AG09319 (cell line): Measurements from ENCODE around the gene E2F2.

Experiments used
- DNase-seq: peaks from one replicate; pipeline ENCODE4 v3.0.0-alpha.2; 2010; ENCODE audit warnings: low read depth; ENCODE audit errors: extremely low read depth
- TF ChIP-seq, protein P1 (sequence below): IDR thresholded peaks from 2 replicates; pipeline ENCODE4 v1.5.1; 2011; ENCODE audit warnings: low read depth, mild to moderate bottlenecking, inconsistent platforms, low read length, moderate library complexity

The E2F2 gene

DNA sequence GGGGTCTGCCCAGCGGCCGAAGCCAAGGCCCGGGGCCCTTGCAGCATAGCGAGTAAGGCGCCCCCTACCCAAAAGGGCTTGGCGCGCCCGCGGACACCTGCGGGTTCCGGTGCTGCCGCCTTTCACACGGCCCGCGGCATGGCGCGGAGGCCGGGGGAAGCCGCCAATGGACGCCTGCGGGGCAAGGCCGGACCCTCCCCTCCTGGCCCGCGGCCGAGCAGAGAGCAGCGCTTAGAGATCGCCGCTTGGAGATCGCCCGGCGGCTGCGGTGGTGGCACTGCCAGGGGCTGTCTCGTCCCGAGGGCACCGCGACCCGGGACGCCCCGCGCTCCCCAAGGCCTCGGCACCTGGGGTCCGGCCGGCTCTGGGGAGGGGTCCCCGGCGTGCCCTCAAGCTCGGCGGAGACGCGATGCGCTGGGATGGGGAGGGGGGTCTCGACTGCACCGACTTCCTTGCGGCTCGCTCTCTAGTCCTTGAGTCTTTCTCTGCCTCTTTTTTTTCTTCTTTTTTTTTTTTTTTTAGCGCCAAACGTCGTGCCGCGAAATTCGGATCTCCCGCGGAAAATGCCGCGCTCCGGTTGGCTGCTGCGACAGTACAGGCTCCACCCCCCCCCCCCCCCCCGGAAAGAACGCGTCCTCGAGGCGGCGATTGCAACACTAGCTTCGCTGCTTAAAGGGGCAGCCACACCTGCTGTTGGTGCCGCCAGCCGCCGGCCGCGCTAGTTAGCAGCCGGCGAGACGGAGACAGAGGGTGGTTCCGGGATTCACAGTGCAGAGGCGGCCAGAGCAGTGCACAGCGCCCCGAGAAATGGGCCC lies at the start of gene E2F2:
Gene E2F2, minus strand, starts transcription at position 487 of the 815 bp plus-strand sequence. Its CDS starts 440 bp downstream, at position 47.
- TF ChIP-seq, protein P1, sequence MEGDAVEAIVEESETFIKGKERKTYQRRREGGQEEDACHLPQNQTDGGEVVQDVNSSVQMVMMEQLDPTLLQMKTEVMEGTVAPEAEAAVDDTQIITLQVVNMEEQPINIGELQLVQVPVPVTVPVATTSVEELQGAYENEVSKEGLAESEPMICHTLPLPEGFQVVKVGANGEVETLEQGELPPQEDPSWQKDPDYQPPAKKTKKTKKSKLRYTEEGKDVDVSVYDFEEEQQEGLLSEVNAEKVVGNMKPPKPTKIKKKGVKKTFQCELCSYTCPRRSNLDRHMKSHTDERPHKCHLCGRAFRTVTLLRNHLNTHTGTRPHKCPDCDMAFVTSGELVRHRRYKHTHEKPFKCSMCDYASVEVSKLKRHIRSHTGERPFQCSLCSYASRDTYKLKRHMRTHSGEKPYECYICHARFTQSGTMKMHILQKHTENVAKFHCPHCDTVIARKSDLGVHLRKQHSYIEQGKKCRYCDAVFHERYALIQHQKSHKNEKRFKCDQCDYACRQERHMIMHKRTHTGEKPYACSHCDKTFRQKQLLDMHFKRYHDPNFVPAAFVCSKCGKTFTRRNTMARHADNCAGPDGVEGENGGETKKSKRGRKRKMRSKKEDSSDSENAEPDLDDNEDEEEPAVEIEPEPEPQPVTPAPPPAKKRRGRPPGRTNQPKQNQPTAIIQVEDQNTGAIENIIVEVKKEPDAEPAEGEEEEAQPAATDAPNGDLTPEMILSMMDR, result peak; percentile 7
- DNase-seq, result no peak

DNA sequence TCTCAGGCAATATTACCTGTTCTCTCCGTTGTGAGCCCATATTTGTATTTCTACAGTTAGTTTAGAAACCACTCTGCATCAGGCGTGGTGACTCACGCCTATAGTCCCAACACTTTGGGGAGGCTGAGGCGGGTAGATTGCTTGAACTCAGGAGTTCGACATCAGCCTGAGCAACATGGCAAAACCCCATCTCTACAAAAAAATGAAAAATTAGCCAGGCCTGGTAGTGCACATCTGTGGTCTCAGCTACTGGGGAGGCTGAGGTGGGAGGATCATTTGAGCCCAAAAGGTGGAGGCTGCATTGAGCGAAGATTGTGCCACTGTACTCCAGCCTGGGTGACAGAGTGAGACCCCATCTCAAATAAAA lies 47.9 kb upstream of the E2F2 start:
- TF ChIP-seq, protein P1, result no peak
- no peak for DNase-seq

DNA sequence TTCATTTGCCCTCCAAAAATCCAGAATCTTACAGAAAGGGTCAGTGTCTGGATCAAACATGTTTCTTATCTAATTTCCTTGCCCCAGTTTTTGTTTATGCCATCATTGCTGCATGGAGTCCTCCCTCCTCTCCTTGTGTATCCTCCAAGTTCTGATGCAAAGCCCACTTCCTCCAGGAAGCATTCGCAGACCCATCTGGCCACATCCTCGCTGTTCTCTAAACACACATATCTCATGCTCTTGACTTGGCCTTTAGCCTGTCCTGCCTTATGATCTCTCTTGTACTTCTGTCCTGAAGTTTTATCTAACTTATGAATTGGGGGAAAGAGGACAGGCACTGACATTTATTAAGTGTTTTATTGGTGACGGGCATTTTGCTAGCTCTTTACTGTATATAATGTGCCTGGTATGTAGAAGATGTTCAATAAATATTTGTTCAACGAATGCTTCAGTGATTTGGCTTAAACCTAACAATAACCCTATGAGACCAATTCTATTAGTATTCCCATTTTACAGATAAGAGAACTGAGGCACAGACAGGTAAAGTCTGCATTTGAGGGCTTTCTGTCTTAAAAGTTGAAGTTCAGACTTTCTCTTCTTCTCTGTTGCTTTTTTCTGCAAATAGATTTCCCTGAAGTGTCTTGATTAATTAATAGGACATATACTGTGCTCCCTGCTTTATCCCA lies 47.4 kb upstream of the E2F2 start:
- DNase-seq, result no peak
- TF ChIP-seq, protein P1, result no peak

DNA sequence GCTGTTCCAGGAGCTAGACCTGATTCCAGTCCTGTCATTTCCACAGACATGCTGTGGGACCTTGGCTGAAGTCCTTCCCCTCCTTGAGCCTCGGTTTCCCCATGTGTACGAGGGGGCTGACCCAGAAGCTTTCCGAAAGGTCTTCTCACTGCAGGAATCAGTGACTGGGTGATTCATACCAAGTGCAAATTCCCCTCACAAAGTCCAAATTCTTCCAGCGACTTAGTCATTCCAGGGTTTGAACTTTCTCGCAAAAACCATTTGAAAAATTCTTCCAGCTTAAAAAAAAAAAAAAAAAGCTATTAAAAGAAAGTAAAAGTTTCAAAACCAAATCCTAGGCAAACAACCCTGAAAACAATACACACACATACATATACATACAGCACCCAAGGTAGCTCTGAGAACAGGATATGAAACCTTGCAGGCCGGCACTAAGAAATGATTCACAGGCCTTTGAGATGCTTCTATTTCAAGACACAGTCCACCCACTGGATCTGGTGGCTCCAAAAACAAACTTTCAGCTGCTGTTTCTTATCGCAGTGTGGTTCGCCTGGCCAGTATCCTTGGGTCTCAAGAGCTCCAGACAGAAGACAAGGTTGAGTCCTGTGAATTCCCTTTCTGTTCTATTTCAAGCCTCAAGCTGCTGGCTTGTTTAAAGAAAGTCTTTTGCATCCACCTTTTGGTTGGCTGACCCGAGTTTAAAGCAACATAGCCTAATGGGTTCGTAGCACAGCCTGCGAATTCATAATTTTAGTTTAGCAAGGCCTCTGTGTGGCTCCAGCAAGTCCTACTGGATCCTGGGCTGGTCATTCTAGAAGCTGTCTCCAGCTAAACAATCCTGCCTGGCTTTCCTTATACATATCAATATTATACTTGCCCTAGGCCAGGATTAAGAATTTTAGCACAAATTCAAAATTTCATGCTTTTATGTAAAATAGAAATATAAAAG lies 46.3 kb upstream of the E2F2 start:
- no peak for DNase-seq
- TF ChIP-seq, protein P1, result no peak

DNA sequence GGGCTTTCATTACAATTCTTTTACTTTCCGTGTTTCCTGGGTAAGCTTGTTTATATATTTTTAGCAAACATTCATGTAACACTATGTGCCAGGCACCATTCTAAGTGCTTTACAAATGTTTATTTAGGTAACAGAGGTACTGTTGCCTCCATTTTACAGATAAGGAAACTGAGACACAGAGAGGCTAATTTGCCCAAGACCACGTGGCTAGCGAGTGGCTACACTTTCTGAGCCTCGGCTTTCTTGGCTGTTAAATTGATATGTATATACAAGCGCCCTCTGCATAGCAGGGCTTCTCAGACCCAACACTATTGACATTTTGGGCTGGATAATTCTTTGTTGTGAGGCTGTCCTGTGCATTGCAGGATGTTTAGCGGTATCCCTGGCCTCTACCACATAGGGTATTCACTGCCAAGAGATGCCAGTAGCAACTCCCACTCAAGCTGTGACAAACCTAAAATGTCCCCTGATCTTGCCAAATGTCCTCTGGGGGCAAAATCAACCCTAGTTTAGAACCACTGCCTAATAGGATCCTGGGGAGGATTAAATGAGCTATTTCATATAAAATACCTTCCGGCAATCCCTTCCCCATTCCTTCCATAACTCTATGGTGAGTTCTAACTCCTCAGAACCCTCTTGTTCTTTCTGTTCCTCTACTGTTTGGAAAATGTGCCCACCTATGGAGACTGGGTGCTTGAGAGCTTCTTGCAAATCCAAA lies 45.5 kb upstream of the E2F2 start:
- DNase-seq, result no peak
- TF ChIP-seq, protein P1, result no peak

DNA sequence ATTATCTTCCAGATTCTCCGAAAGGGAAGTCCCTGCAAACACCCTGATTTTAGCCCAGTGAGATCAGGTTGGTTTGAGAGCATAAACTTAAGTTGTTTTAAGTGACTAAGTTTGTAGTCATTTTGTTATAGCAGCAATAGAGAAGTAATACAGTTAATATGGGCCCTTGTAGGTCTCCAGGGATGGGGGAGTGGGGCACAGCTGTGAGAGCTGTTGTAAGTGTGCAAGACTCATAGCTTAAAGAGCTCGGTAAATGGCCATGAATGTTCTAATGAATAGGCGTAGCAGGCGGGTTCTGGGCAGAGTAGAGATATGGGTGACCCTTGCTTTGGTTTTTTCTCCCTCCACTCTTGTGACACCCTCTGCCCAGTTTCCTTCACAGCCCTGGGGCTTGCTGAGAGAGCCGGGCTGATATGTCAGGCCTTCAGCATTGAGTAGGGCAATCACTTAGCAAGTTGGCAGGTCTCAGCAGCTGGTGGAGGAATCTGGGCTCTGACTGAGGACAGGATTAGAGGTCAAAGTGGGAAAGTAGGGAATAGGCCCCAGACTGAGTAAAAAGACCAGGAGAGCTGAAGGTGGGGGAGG lies 44.3 kb upstream of the E2F2 start:
- TF ChIP-seq, protein P1, result no peak
- DNase-seq, result no peak
